ENCODE data around the gene OGDH. TPM values are rescaled to one million over a fixed set of nuclear protein-coding genes. Genes with fewer than 3 reads are reported as not detected.
"Not testable (repeated sequence)": the region's sequence is repeated elsewhere in the genome, so short reads cannot be mapped to it uniquely, and the experiment has no call there.

The OGDH gene
- total RNA-seq, 2 experiments from 2014 or later, result 103 to 105 TPM

DNA sequence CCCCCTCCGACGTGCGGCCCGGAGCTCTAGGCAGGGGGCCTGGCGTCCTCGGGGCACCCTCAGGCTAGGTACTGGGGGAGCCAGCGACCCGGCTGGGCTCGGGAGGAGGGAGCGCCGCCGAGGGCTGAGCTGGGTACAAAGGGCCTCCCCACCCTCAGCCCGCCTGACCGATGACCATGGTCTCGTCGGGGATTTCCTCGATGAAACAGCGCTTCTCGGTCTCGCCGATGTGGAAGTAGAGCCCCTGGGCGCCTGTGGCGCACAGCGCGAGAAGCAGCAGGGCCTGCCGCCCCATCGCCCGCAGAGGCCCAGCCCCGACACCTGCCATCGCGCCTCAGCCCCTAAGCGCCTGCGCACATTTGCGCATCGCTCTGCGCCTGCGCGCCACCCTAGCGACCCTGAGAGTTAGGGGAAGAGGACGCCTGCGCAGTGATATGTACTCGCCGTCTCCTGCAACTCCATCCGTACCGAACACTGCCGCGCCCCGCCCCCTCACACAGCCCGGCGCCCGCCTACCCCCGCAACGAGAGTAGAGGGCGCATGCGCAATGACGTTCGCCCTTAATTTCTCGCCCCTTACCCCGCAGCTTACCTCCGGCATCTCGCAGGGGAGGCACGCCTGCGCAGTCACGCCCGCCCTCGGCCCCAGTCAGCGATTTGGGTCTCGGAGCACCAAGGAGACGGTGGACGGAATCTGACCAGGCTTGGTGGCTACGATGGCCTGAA is 24.4 kb upstream of the OGDH start, which contains the start of gene TMED4:
Gene TMED4 (minus strand): TSS at position 353 of the 725 bp plus-strand sequence. CDS start 25 bp downstream, at position 328.
- Mint-ChIP-seq H3K9me3 (no peaks in the 10 kb centered on the region), H3K27ac (peak within 1 kb of the TSS; percentile 91), H3K4me1 (ENCODE audit: low read depth) (peaks cover 29% of the 10 kb centered on the region), H3K36me3 (peaks cover 36% of the 10 kb centered on the region), H3K27me3 (peaks cover 3% of the 10 kb centered on the region), H3K4me3 (peak within 1 kb of the TSS; percentile 91)
- ChIA-PET POLR2A (interaction anchor here (0.6 to 2.9 kb wide), 20 partner anchors 9 to 530 kb away, joined by 3 to 27 read pairs (median 4); partner anchors contain the start of genes DDX56, H2AZ2, OGDH and PPIA), CTCF (interaction anchor here (0.7 to 3.0 kb wide), 5 partner anchors 17 to 339 kb away, joined by 3 to 17 read pairs (median 3); partner anchors contain the start of gene H2AZ2)
- DNase-seq, result peak; percentile 100
- intact Hi-C loops (cut with micrococcal nuclease), result loop anchor here (1.0 to 2.0 kb wide), 8 partner anchors 8 to 529 kb away; partner anchors contain the start of genes H2AZ2, OGDH, PPIA and PURB

- no peak for DNase-seq
- Mint-ChIP-seq H3K27ac (peak overlapping the region; percentile 91), H3K4me3 (peak overlapping the region; percentile 91), H3K27me3 (peaks cover 3% of the 10 kb centered on the region), H3K4me1 (ENCODE audit: low read depth) (peaks cover 34% of the 10 kb centered on the region), H3K36me3 (peaks cover 31% of the 10 kb centered on the region), H3K9me3 (no peaks in the 10 kb centered on the region)
- CTCF ChIA-PET, result interaction anchor here (0.7 to 3.0 kb wide), 2 partner anchors 18 to 337 kb away, joined by 3 to 17 read pairs; no protein-coding TSS in a partner anchor
- POLR2A ChIA-PET, result interaction anchor here (0.8 to 2.9 kb wide), 9 partner anchors 10 to 418 kb away, joined by 3 to 27 read pairs (median 7); partner anchors contain the start of genes DDX56, H2AZ2, OGDH and PURB
- intact Hi-C loops (cut with micrococcal nuclease), result loop anchor here (2.0 kb wide), 3 partner anchors 213 to 527 kb away; partner anchors contain the start of genes PPIA, PURB and TBRG4
These were observed 23.1 kb upstream of the OGDH start for GRCh38 chr7:44583146-44583865.

DNA sequence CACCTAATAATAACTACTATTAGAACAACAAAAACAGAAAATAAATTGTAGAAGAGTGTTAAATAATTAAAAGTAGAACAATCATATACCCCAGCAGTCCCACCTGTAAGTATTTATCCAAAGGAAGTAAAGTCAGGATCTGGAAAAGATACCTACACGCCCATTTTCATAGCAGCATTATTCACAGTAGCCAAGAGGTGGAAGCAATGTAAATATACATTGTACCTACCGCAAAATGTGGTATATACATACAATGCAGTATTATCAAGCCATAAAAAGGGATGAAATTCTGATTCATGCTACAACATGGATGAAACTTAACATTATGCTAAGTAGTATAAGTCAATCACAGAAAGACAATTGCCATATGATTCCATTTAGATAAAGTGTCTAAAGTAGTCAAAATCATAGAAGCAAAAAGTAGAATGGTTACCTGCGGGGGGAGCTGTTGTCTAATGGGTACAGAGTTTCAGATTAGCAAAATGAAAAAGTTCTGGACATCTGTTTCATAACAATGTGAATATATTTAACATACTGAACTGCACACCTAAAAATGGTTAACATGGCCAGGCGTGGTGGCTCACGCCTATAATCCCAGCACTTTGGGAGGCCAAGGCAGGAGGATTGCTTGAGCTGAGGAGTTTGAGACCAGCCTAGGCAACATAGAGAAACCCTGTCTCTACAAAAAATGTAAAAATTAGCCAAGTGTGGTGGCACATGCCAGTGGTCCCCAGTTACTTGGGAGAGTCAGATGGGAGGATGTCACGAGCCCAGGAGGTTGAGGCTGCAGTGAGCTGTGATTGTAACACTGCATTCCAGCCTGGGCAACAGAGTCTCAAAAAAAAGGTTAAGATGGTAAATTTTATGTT is 18.4 kb upstream of the OGDH start:
- Mint-ChIP-seq H3K27ac (peak overlapping the region; percentile 33), H3K4me1 (ENCODE audit: low read depth) (peaks cover 8% of the 10 kb centered on the region), H3K9me3 (no peaks in the 10 kb centered on the region), H3K4me3 (no peak overlapping the region), H3K36me3 (no peaks in the 10 kb centered on the region), H3K27me3 (no peaks in the 10 kb centered on the region)
- CTCF ChIA-PET, result interaction anchor here (0.7 to 1.3 kb wide), 5 partner anchors 11 to 259 kb away, joined by 3 to 6 read pairs (median 4); no protein-coding TSS in a partner anchor
- intact Hi-C loops (cut with micrococcal nuclease), result loop anchor here (1.0 to 2.0 kb wide), 4 partner anchors 50 to 334 kb away; no protein-coding TSS in a partner anchor
- POLR2A ChIA-PET, result no interaction called here
- peak; percentile 73 for DNase-seq

- H3K9me3 Mint-ChIP-seq, result no peaks in the 10 kb centered on the region
- no peak overlapping the region for H3K27ac Mint-ChIP-seq
- intact Hi-C loops (cut with micrococcal nuclease), result no loop called here
- H3K4me1 Mint-ChIP-seq (ENCODE audit: low read depth), result peaks cover 8% of the 10 kb centered on the region
- ChIA-PET CTCF (interaction anchor here (0.6 to 0.8 kb wide), 3 partner anchors 201 to 225 kb away, joined by 3 read pairs; no protein-coding TSS in a partner anchor), POLR2A (interaction anchor here (0.5 kb wide), 1 partner anchor 320 kb away, joined by 8 read pairs; no protein-coding TSS in a partner anchor)
- DNase-seq, result no peak
- H3K36me3 Mint-ChIP-seq, result no peaks in the 10 kb centered on the region
- no peak overlapping the region for H3K4me3 Mint-ChIP-seq
- H3K27me3 Mint-ChIP-seq, result no peaks in the 10 kb centered on the region
These were observed 15.5 kb upstream of the OGDH start for GRCh38 chr7:44590910-44591309.

- POLR2A ChIA-PET, result no interaction called here
- no peaks in the 10 kb centered on the region for H3K36me3 Mint-ChIP-seq
- H3K4me1 Mint-ChIP-seq (ENCODE audit: low read depth), result no peaks in the 10 kb centered on the region
- no peaks in the 10 kb centered on the region for H3K27me3 Mint-ChIP-seq
- H3K9me3 Mint-ChIP-seq, result no peaks in the 10 kb centered on the region
- intact Hi-C loops (cut with micrococcal nuclease), result no loop called here
- DNase-seq, result no peak
- H3K4me3 Mint-ChIP-seq, result no peak overlapping the region
- CTCF ChIA-PET, result no interaction called here
- no peak overlapping the region for H3K27ac Mint-ChIP-seq
These were observed 10.3 kb upstream of the OGDH start for GRCh38 chr7:44595934-44596635.

- DNase-seq; H3K9me3 Mint-ChIP-seq; POLR2A ChIA-PET; H3K27me3 Mint-ChIP-seq; CTCF ChIA-PET; H3K4me1 Mint-ChIP-seq (ENCODE audit: low read depth); intact Hi-C loops (cut with micrococcal nuclease); H3K4me3 Mint-ChIP-seq; H3K36me3 Mint-ChIP-seq; H3K27ac Mint-ChIP-seq: not testable (repeated sequence)
These were observed 9.2 kb upstream of the OGDH start for GRCh38 chr7:44597181-44597580.

DNA sequence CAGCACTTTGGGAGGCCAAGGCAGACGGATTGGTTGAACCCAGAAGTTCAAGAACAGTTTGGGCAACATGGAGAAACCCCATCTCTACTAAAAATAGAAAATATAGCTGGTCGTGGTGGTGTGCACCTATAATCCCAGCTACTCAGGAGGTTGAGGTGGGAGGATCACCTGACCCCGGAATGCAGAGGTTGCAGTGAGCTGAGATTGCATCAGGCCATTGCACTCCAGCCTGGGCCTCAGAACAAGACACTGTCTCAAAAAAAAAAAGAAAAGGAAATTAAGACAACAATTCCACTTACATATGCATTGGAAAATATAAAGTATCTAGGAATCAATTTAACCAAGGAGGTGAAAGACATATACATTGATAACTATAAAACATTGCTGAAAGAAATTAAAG is 7.2 kb upstream of the OGDH start:
- ChIA-PET CTCF (interaction anchor here (1.5 to 1.6 kb wide), 2 partner anchors 11 to 199 kb away, joined by 4 to 5 read pairs; no protein-coding TSS in a partner anchor), POLR2A (no interaction called here)

DNA sequence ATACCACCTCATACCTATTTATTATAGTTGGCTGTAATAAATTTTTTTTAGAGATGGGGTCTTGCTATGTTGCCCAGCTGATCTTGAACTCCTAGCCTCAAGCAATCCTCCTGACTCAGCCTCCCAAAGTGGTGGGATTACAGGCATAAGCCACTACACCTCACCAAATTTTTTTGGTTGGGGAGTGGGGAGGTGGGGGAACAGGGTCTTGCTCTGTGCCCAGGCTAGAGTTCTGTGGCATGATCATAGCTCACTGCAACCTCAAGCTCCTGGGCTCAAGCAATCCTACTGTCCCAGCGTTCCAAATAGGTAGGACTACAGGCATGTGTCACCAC is 3.9 kb upstream of the OGDH start:
- H3K27me3 Mint-ChIP-seq, result no peaks in the 10 kb centered on the region
- peaks cover 17% of the 10 kb centered on the region for H3K4me1 Mint-ChIP-seq (ENCODE audit: low read depth)
- CTCF ChIA-PET, result interaction anchor here (0.7 kb wide), 1 partner anchor 20 kb away, joined by 3 read pairs; the partner anchor contains the start of gene TMED4
- H3K9me3 Mint-ChIP-seq, result no peaks in the 10 kb centered on the region
- intact Hi-C loops (cut with micrococcal nuclease), result no loop called here
- no peak overlapping the region for H3K27ac Mint-ChIP-seq
- POLR2A ChIA-PET, result interaction anchor here (1.6 kb wide), 1 partner anchor 36 kb away, joined by 3 read pairs; no protein-coding TSS in a partner anchor
- peaks cover 6% of the 10 kb centered on the region for H3K36me3 Mint-ChIP-seq
- DNase-seq, result no peak
- H3K4me3 Mint-ChIP-seq, result no peak overlapping the region

More for the DNA sequence above, 7.2 kb upstream of the OGDH start:
- Mint-ChIP-seq H3K36me3 (no peaks in the 10 kb centered on the region), H3K27me3 (no peaks in the 10 kb centered on the region), H3K4me3 (no peak overlapping the region), H3K4me1 (ENCODE audit: low read depth) (no peaks in the 10 kb centered on the region), H3K9me3 (no peaks in the 10 kb centered on the region), H3K27ac (no peak overlapping the region)
- intact Hi-C loops (cut with micrococcal nuclease), result no loop called here
- DNase-seq, result no peak

- Mint-ChIP-seq H3K27ac (no peak overlapping the region), H3K4me1 (ENCODE audit: low read depth) (peaks cover 21% of the 10 kb centered on the region), H3K27me3 (no peaks in the 10 kb centered on the region), H3K4me3 (no peak overlapping the region), H3K9me3 (no peaks in the 10 kb centered on the region), H3K36me3 (peaks cover 7% of the 10 kb centered on the region)
- intact Hi-C loops (cut with micrococcal nuclease), result no loop called here
- DNase-seq, result no peak
- ChIA-PET CTCF (no interaction called here), POLR2A (no interaction called here)
These were observed 3.2 kb upstream of the OGDH start for GRCh38 chr7:44603193-44603592.

- H3K36me3 Mint-ChIP-seq, result peaks cover 7% of the 10 kb centered on the region
These were observed 1.5 kb upstream of the OGDH start for GRCh38 chr7:44604941-44605340.

More at GRCh38 chr7:44604941-44605340, 1.5 kb upstream of the OGDH start:
- no peaks in the 10 kb centered on the region for H3K9me3 Mint-ChIP-seq
- peaks cover 33% of the 10 kb centered on the region for H3K4me1 Mint-ChIP-seq (ENCODE audit: low read depth)
- H3K27ac Mint-ChIP-seq, result no peak overlapping the region
- intact Hi-C loops (cut with micrococcal nuclease), result no loop called here
- CTCF ChIA-PET, result interaction anchor here (0.6 to 2.3 kb wide), 2 partner anchors 34 to 165 kb away, joined by 6 to 10 read pairs; no protein-coding TSS in a partner anchor
- no peaks in the 10 kb centered on the region for H3K27me3 Mint-ChIP-seq
- DNase-seq, result no peak
- POLR2A ChIA-PET, result interaction anchor here (3.5 to 4.2 kb wide), 2 partner anchors 33 to 145 kb away, joined by 24 to 60 read pairs; partner anchors contain the start of gene ZMIZ2
- no peak overlapping the region for H3K4me3 Mint-ChIP-seq
